OCI-LY7 (cell line): ENCODE results near the gene RFX8. TPM values are rescaled to one million over a fixed set of nuclear protein-coding genes. Genes with fewer than 3 reads are reported as not detected.

Experiments used
- BruUV-seq: library from RNA; stranded (reverse); fragments of 400-500 nt; replicated peaks from 2 replicates; lab custom pipeline; 2021; lab: Mats Ljungman, UMichigan
- CTCF ChIA-PET: fragments of 300-600 bp; sonication (Branson Sonifier 250); formaldehyde crosslinking; loops from one replicate; lab custom pipeline; 2022; ENCODE audit warnings: antibody characterized with exemption; ENCODE audit not compliant: unreplicated experiment; lab: Charles Lee
- POLR2A ChIA-PET: fragments of 300-600 bp; sonication (Branson Sonifier 250); formaldehyde crosslinking; loops from one replicate; lab custom pipeline; 2022; ENCODE audit warnings: antibody characterized with exemption; lab: Charles Lee
- DNase-seq: peaks from one replicate; pipeline ENCODE4 v3.0.0-alpha.2; 2015; ENCODE audit warnings: low spot score
- H2AFZ ChIP-seq: fragments of 200-600 bp; sonication (generic), shearing (Covaris generic); 2 replicates; pipeline ENCODE4 v1.6.1; 2014; ENCODE audit warnings: mild to moderate bottlenecking, antibody characterized with exemption, low read length, moderate library complexity
- H3K27ac ChIP-seq: fragments of 200-600 bp; sonication (generic); 2 replicates; pipeline ENCODE4 v1.5.1; 2014; ENCODE audit warnings: mixed run types, low read depth, mild to moderate bottlenecking, moderate library complexity, low read length, inconsistent platforms; ENCODE audit not compliant: poor library complexity, severe bottlenecking
- H3K36me3 ChIP-seq: fragments of 200-600 bp; sonication (generic); 2 replicates; pipeline ENCODE4 v1.6.1; 2014; ENCODE audit warnings: mild to moderate bottlenecking, antibody characterized with exemption, low read length, moderate library complexity, mixed read lengths; ENCODE audit not compliant: insufficient read depth
- H3K4me1 ChIP-seq: fragments of 200-600 bp; sonication (generic); 2 replicates; pipeline ENCODE4 v1.5.1; 2014; ENCODE audit warnings: mild to moderate bottlenecking, low read length; ENCODE audit not compliant: insufficient read depth, poor library complexity, severe bottlenecking
- H3K4me2 ChIP-seq: fragments of 200-600 bp; sonication (generic); 2 replicates; pipeline ENCODE4 v1.6.1; 2014; ENCODE audit warnings: mild to moderate bottlenecking, low read length
- H3K4me3 ChIP-seq: fragments of 200-600 bp; sonication (generic); 2 replicates; pipeline ENCODE4 v1.5.1; 2014; ENCODE audit warnings: mild to moderate bottlenecking, low read depth, low read length; ENCODE audit not compliant: poor library complexity, severe bottlenecking
- H3K79me2 ChIP-seq: fragments of 200-600 bp; sonication (generic); 2 replicates; pipeline ENCODE4 v1.6.1; 2016; ENCODE audit warnings: low read depth, mild to moderate bottlenecking, low read length, moderate library complexity, mixed read lengths; ENCODE audit not compliant: insufficient read depth
- H3K9me2 ChIP-seq: fragments of 200-600 bp; sonication (generic); 2 replicates; pipeline ENCODE4 v1.6.1; 2016; ENCODE audit warnings: mild to moderate bottlenecking, low read length, mixed read lengths; ENCODE audit not compliant: insufficient read depth
- H3K9me3 ChIP-seq: fragments of 200-600 bp; sonication (generic); 2 replicates; pipeline ENCODE4 v1.6.1; 2014; ENCODE audit warnings: mild to moderate bottlenecking, mixed run types, low read length, mixed read lengths
- H4K20me1 ChIP-seq: fragments of 200-600 bp; sonication (generic); 2 replicates; pipeline ENCODE4 v1.6.1; 2014; ENCODE audit warnings: mild to moderate bottlenecking, antibody characterized with exemption, low read length, moderate library complexity, mixed read lengths; ENCODE audit not compliant: insufficient read depth
- CTCF ChIP-seq: fragments of 200-600 bp; sonication (generic); conservative IDR thresholded peaks from 2 replicates; pipeline ENCODE4 v1.5.1; 2014; ENCODE audit warnings: mild to moderate bottlenecking, antibody characterized with exemption, low read length, moderate library complexity, mixed read lengths
- EZH2phosphoT487 ChIP-seq: fragments of 200-600 bp; sonication (generic); IDR thresholded peaks from 2 replicates; pipeline ENCODE4 v1.6.1; 2018; ENCODE audit warnings: low read depth, borderline replicate concordance, mild to moderate bottlenecking, mixed run types, antibody characterized with exemption, low read length, moderate library complexity, mixed read lengths
- intact Hi-C: fragments of 100-400 bp; cut with micrococcal nuclease; formaldehyde crosslinking; loops from one replicate; pipeline ENCODE4 v1.10.0; 2022; ENCODE audit not compliant: unreplicated experiment
- total RNA-seq, 2 experiments: library from RNA; depleted of rRNA in 1 of 2; stranded (reverse); fragments of >200 nt in 1 of 2; shearing (Covaris generic) in 1 of 2; gene quantifications; 2 replicates each; pipeline ENCODE4 v1.2.3, GENCODE V29; 2014 to 2022

The RFX8 gene
- total RNA-seq, 2 experiments from 2014 or later: not detected

- ChIA-PET CTCF (no interaction called here), POLR2A (interaction anchor here (0.7 kb wide), 3 partner anchors 128 to 1444 kb away, joined by 3 to 4 read pairs (median 3); partner anchors contain the start of gene CNOT11)
- Histone ChIP-seq H3K9me2 (no peaks in the 10 kb centered on the region), H3K4me1 (no peaks in the 10 kb centered on the region), H3K4me3 (no peak overlapping the region), H3K9me3 (no peaks in the 10 kb centered on the region), H4K20me1 (no peaks in the 10 kb centered on the region), H3K4me2 (no peak overlapping the region), H2AFZ (no peak overlapping the region), H3K79me2 (no peaks in the 10 kb centered on the region), H3K27ac (no peak overlapping the region), H3K36me3 (no peaks in the 10 kb centered on the region)
- DNase-seq: no peak
- intact Hi-C loops: no loop called here
- no peak for TF ChIP-seq EZH2phosphoT487
- TF ChIP-seq CTCF: no peak
- BruUV-seq: no TSS peak
These were observed 74.2 kb downstream of the RFX8 start for GRCh38 chr2:101400506-101401325.

DNA sequence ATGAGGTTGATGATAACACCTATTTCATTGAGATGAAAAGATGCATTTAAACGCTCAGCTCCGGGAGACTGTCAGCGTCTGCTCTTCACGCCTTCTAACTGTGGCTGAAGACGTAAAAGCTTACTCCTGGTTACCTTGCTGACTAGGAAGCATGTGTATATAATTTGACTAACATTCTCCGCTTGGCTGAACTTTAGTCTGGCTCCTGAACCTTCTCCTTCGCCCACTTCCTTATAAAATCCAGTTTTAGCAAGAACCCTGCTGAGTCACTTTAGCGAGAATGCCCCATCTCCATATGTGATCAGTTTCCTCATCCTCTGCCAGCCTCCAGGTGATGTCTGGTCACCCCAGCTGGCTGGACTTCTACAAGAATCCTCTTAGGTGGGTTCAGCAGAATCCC lies 74.9 kb downstream of the RFX8 start:
- no peak for TF ChIP-seq EZH2phosphoT487
- TF ChIP-seq CTCF: no peak
- no peak overlapping the region for H3K27ac ChIP-seq
- CTCF ChIA-PET: no interaction called here
- no peaks in the 10 kb centered on the region for H4K20me1 ChIP-seq
- H3K4me3 ChIP-seq: no peak overlapping the region
- H3K9me3 ChIP-seq: no peaks in the 10 kb centered on the region
- no peak overlapping the region for H2AFZ ChIP-seq
- no TSS peak for BruUV-seq
- POLR2A ChIA-PET: no interaction called here
- no peak overlapping the region for H3K4me2 ChIP-seq
- no peaks in the 10 kb centered on the region for H3K79me2 ChIP-seq
- H3K36me3 ChIP-seq: no peaks in the 10 kb centered on the region
- H3K4me1 ChIP-seq: no peaks in the 10 kb centered on the region
- intact Hi-C loops: no loop called here
- no peak for DNase-seq
- no peaks in the 10 kb centered on the region for H3K9me2 ChIP-seq
